ENCODE results near the gene FBXO31.

GRCh38 chr16:87297407-87297806 is 86.2 kb downstream of the FBXO31 start:
- TF ChIP-seq SMC3 (IDR thresholded peaks at IDR 0.05; ENCODE audit: borderline replicate concordance, low read length) = no peak
- no peak for TF ChIP-seq HDAC6 (IDR thresholded peaks at IDR 0.05; ENCODE audit: unreplicated experiment)
- TF ChIP-seq RAD21 (IDR thresholded peaks at IDR 0.05; ENCODE audit: insufficient read depth, low read depth, low read length) = no peak
- no peak for TF ChIP-seq POLR2A (IDR thresholded peaks at IDR 0.05; ENCODE audit: low read depth, low read length)
